ENCODE measurements around the gene SYTL3.

The SYTL3 gene

GRCh38 chr6:158760618-158761250 is 110.9 kb downstream of the SYTL3 start:
- no peak for DNase-seq (ENCODE audit: low read depth)

GRCh38 chr6:158761746-158762145 is 111.9 kb downstream of the SYTL3 start:
- DNase-seq (ENCODE audit: low read depth), result no peak

DNA sequence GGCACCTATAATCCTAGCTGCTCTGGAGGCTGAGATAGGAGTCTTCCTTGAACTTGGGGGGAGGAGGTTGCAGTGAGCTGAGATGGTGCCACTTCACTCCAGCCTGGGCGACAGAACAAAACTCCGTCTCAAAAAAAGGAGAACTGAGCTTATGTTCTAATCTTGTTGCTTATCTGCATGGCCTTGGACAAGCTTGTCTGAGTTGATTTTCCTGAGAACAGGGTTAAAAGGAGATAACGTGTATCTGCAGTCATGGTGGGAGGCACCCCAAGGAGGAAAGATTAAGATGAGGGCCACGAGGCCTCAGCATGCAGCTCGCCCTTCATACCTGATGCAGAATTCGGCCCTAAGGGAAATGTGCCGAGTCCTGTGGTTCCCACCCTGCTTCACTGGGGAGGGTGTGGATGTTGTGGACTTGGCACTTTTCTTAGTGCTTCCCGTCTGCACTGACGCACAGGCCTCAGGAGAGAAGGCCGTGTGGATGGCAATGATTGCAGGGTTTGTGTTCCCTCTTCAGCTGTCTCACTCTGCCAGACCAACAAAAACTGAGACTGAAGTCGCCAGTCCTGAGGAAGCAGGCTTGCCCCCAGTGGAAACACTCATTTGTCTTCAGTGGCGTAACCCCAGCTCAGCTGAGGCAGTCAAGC is 113.1 kb downstream of the SYTL3 start:
- no peak for DNase-seq (ENCODE audit: low read depth)

GRCh38 chr6:158763434-158764182 is 113.8 kb downstream of the SYTL3 start:
- DNase-seq (ENCODE audit: low read depth), result no peak

DNA sequence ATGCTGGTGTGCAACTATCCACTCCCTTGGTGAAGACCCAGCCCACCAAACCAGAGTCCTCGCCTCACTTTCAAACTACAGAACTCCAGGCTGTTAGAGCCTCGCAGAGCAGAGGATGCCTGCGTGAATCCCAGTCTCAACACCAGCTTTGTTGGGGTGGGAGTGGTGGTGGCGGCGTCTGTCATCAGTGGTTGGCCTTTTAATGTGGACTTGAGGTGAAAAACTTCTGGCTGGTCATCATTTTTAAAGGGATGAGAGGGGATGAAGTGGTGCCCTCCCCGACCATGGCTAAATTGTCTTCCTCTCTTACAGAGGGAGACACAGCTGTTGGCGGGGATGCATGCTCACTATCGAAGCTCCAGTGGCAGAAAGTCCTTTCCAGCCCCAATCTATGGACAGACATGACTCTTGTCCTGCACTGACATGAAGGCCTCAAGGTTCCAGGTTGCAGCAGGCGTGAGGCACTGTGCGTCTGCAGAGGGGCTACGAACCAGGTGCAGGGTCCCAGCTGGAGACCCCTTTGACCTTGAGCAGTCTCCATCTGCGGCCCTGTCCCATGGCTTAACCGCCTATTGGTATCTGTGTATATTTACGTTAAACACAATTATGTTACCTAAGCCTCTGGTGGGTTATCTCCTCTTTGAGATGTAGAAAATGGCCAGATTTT is 114.5 kb downstream of the SYTL3 start:
- DNase-seq (ENCODE audit: low read depth), result no peak

DNA sequence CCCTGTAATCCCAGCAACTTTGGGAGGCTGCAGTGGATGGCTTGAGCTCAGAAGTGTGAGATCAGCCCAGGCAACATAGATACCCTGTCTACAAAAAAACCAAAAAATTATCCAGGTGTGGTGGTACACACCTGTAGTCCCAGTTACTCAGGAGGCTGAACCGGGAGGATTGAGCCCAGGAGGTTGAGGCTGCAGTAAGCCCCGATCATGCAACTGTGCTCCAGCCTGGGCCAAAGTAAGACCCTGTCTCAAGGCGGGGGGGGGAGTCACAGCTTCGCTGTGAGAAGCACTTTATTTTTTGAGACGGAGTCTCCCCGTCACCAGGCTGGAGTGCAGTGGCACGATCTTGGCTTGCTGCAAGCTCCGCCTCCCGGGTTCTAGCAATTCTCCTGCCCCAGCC is 115.1 kb downstream of the SYTL3 start:
- no peak for DNase-seq (ENCODE audit: low read depth)

DNA sequence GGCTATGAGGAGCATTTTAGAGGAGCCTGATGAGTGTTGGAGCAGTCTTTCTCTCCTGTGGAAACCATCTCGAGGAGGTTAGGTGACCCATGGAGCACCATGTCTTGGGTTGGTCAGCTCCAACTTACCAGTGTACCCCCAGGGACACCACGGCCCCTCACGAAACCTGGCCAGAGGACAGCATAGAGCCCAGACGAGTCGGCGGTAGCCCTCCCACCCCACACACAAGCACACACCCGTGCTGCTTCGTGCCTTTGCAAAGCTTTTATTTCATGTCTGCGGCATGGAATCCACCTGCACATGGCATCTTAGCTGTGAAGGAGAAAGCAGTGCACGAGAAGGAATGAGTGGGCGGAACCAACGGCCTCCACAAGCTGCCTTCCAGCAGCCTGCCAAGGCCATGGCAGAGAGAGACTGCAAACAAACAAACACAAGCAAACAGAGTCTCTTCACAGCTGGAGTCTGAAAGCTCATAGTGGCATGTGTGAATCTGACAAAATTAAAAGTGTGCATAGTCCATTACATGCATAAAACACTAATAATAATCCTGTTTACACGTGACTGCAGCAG is 115.7 kb downstream of the SYTL3 start:
- no peak for DNase-seq (ENCODE audit: low read depth)

GRCh38 chr6:158766621-158767455 is 117.0 kb downstream of the SYTL3 start:
- no peak for DNase-seq (ENCODE audit: low read depth)

DNA sequence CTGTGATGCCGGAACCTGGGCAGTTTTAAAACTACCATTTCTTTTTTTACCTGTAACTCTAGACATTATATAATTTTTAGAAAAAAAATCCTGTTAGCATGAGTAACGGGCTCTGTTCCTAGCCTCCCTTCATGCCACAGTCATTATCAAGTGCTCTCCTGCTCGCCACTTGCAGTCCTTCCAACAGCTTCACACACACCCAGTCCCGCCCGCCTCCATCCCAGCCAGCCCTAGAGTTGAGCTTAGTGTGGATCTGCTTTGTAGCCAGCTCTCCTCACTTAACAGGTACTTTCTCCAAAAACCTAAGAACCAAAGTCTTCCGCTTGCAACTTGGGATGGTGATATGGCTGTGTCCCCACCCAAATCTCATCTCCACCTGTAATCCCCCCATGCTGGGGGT is 117.9 kb downstream of the SYTL3 start:
- DNase-seq (ENCODE audit: low read depth), result no peak

GRCh38 chr6:158768436-158768835 is 118.6 kb downstream of the SYTL3 start:
- DNase-seq (ENCODE audit: low read depth), result no peak

- no peak for DNase-seq (ENCODE audit: low read depth)
Observed at GRCh38 chr6:158769234-158769770, 119.4 kb downstream of the SYTL3 start.

DNA sequence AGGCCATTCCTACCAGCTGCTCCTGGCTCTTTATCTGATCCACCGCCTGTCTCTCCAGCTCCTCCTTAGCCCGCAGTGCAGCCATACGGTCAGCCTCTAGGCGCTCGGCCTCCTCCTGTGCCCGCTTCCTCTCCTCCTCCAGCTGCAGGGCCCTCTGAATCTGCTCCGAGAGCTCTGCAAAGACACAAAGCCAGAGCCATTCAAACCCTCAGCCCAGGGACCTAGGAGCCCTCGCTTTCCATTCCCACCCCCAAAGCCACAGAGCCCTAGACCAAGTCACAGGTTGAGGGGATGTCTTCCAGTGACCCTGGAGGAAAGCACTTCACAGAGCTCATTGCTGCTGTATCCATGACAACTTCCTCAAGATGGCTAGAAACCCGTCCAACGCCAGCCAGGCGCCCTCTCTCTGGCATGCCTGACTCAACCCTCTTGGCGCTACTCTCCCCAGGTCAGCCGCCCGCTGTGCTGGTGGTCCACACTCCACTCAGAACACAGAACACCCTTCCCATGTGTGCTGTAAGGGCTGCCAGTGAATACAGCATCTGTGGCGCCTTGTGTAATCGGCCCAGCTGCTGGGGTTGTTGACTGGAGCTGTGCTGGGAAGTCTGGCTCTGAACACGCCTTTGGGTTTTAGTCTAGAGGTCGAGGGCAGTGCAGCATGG is 120.0 kb downstream of the SYTL3 start:
- DNase-seq (ENCODE audit: low read depth), result no peak

DNA sequence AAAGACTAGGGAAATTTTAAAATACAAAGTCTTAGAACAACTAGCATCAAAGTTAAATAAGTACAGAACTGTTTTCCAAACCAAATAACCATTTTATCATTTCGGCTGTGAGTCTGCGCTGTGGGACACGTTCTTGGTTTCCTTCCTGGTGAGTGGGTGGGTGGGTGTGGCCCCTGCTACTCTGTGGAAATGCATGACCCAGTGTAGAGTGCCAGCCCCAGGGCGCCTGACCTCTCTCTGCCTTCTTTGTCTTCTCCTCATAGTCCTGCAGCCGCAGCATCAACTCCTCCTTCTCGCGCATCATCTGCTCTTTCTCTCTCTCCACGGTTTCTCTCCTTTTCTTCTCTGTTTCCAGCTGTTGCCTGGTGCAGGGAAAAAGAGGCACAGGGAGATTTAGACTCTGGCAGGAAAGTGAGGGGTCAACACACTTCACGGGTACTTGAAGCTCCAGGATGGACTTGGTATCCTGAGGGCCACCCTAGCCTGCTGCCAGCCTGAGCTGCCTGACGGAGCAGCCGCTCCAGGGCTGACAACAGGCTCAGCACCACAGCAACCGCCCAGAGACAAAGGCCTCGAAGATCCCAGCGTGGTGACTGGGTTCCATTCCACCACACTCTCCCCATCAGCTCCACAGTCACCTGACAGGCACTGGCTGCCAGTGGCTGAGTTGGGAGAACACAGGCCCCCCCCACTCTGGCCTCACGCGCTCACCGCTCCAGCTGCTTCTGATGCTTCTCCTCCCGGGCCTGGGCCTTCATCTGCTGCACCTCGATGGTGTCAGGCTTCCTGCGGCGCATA is 120.9 kb downstream of the SYTL3 start:
- no peak for DNase-seq (ENCODE audit: low read depth)

DNA sequence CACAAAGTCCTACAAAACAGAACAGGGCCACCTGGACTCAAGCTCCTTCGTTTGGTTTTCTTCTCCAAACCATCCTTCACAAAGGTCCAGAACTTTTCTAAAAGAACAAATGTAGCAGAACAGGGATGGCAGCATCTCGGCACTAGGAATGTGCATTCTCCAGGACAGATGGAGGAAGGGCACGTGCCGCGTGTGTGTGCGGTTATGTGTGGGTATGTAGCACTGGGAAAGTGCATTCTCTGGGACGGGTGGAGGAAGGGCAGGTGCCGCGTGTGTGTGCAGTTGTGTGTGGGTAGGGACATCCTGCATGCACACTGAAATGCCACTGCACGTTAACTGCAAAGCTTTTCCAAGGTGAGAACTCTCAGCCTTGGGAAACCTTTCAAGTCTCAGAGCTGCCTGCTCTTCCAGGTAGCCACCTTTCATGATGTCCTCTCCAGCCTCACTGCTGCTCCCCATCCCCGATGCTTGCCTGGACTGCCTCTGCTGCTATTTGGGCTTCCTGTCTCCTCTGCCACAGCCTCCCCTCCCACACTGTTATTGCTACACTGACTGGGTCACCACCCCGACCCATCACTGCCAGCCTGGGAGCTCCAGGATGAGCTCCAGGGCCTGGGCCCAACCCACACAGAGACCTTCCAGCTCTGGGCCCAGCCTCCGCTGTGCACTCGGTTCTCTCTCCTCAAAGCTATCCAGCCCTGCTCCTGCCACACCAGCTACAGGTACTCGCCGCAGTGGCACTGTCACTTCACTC is 121.7 kb downstream of the SYTL3 start:
- DNase-seq (ENCODE audit: low read depth), result no peak

DNA sequence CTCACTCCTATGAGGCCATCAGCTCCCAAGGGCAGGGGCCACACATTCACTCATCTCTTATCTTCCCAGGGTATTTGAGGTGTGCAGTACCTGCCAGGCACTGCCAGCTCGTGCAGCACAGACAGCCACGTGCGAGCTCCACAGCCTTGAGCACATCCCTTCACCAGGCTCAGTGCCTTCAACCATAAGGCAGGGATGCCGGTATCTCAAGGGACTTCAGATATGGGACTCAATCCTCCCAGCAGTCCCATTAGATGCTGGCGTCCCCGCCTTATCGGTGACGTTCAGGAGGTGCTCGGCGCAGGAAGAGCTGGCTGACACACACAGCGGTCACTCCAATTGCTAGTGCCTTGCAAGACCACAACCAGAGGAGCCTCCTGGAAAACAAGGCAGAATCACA is 122.3 kb downstream of the SYTL3 start:
- DNase-seq (ENCODE audit: low read depth), result no peak

DNA sequence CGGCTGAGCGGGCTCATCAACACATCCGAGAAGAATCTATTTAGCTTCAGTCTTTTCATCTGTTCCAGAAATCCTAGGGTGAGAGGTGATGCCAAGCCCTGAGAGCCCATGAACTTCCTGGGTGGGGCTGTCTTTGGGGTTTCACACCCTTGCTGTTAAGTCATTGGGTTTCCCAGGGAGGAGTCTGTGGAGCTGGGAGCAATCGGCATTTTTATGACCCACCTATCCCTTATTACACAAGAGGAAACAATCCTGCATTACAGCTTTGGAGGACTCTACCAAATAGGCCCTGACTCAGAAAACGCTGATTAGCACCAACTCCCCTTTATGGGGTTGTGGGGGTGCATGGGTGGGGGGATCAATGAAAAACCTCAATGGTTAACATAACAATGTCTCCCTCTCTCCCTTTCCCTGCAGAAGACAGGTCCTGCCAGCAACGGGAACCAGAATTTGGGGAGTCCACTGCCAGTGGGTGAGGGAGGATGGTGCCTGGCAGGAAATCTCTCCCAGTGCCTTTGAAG is 123.1 kb downstream of the SYTL3 start:
- no peak for DNase-seq (ENCODE audit: low read depth)

DNA sequence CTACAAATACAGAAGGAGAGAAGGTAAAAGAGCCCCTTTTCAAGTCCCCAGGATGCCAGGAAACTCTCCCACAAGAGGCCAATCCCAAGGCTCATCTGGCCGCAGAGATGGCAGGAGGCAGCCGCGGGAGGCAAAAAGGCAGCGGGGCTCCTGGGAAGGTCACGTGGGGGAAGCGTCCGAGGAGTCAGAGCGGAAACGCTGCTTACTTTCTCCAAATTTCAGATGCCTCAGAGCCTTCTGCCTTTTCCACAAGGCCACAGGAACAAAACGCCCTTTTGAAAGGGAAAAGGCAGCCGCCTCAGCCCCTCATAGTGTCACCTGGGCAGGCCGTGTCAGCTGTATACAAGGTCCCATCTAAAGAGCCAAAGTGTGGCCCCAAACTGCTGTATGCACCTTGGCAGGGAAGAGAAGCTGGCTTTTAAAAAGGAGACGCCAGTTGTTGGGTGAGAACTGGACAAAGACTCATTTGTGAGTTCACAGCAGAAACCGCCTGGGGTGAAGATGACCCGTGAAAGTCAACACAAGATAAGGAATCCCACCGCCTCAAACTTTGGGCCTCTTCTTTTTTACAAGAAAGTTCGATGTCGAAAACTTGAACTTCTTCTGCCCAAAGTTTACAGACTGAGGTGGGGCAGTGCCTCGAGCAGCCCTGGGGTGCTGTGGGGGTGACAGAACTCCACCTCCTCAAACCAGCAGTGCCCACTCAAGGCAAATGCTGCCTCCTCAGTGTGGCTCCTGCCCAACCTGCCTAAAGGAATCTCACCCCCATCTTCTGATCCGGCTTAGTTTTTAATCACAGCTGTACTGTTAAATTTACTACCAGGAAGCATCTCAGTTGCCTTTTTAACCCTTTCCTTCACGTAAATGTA is 124.0 kb downstream of the SYTL3 start:
- no peak for DNase-seq (ENCODE audit: low read depth)
